GM23248 (cell line): Measurements from ENCODE around the gene GDF11. TPM values are rescaled to one million over a fixed set of nuclear protein-coding genes. Genes with fewer than 3 reads are reported as not detected.

Source experiments
- DNase-seq: peaks from one replicate; pipeline ENCODE4 v3.0.0-alpha.2; 2015
- H2AFZ ChIP-seq: fragments of 200-600 bp; sonication (generic); 2 replicates; pipeline ENCODE4 v1.6.1; 2016; ENCODE audit warnings: antibody characterized with exemption
- H3F3A ChIP-seq: fragments of 200-600 bp; sonication (generic); 2 replicates; pipeline ENCODE4 v1.6.1; 2016; ENCODE audit warnings: mild to moderate bottlenecking, antibody characterized with exemption, mixed run types; ENCODE audit not compliant: insufficient read depth
- H3K27ac ChIP-seq: fragments of 200-600 bp; sonication (generic); 2 replicates; pipeline ENCODE4 v1.5.1; 2016; ENCODE audit warnings: mild to moderate bottlenecking
- H3K27me3 ChIP-seq: fragments of 200-600 bp; sonication (generic); replicated peaks from 2 replicates; pipeline ENCODE4 v1.6.1; 2016; ENCODE audit warnings: mild to moderate bottlenecking; ENCODE audit not compliant: insufficient read depth
- H3K36me3 ChIP-seq: fragments of 200-600 bp; sonication (generic); 2 replicates; pipeline ENCODE4 v1.6.1; 2016; ENCODE audit warnings: low read depth, mild to moderate bottlenecking
- H3K4me1 ChIP-seq: fragments of 200-600 bp; sonication (generic); 2 replicates; pipeline ENCODE4 v1.6.1; 2016; ENCODE audit warnings: mild to moderate bottlenecking; ENCODE audit not compliant: insufficient read depth
- H3K4me2 ChIP-seq: fragments of 200-600 bp; sonication (generic); one replicate; pipeline ENCODE4 v1.6.1; 2016; ENCODE audit warnings: mild to moderate bottlenecking; ENCODE audit not compliant: unreplicated experiment
- H3K4me3 ChIP-seq: fragments of 200-600 bp; sonication (generic); 2 replicates; pipeline ENCODE4 v1.5.1; 2016; ENCODE audit warnings: mild to moderate bottlenecking
- H3K79me2 ChIP-seq: fragments of 200-600 bp; sonication (generic); 2 replicates; pipeline ENCODE4 v1.6.1; 2016; ENCODE audit warnings: mild to moderate bottlenecking; ENCODE audit not compliant: insufficient read depth
- H3K9ac ChIP-seq: fragments of 200-600 bp; sonication (generic); 2 replicates; pipeline ENCODE4 v1.6.1; 2016; ENCODE audit warnings: mild to moderate bottlenecking
- H3K9me2 ChIP-seq: fragments of 200-600 bp; sonication (generic); 2 replicates; pipeline ENCODE4 v1.6.1; 2016; ENCODE audit warnings: mixed run types, mild to moderate bottlenecking, moderate library complexity; ENCODE audit not compliant: insufficient read depth
- H3K9me3 ChIP-seq: fragments of 200-600 bp; sonication (generic); one replicate; pipeline ENCODE4 v1.6.1; 2017; ENCODE audit warnings: low read depth
- H4K20me1 ChIP-seq: fragments of 200-600 bp; sonication (generic); 2 replicates; pipeline ENCODE4 v1.6.0; 2016; ENCODE audit not compliant: insufficient read depth
- EZH2 ChIP-seq: fragments of 200-600 bp; sonication (generic); IDR thresholded peaks from 2 replicates; pipeline ENCODE4 v1.6.1; 2018; ENCODE audit warnings: antibody characterized with exemption, mild to moderate bottlenecking; ENCODE audit not compliant: insufficient read depth, poor library complexity, severe bottlenecking
- EZH2phosphoT487 ChIP-seq: fragments of 200-600 bp; sonication (generic); IDR thresholded peaks from 2 replicates; pipeline ENCODE4 v1.6.1; 2018; ENCODE audit warnings: antibody characterized with exemption, moderate library complexity, mild to moderate bottlenecking, low read depth; ENCODE audit not compliant: insufficient read depth
- WGBS, 2 experiments: methylation state at CpG; one replicate each; pipeline ENCODE4 v1.1.6; 2015 to 2017; ENCODE audit warnings: low lambda C conversion rate in 2 of 2, low coverage in 1 of 2; ENCODE audit errors: missing lambda C conversion rate in 2 of 2; 5-methylcytosine and 5-hydroxymethylcytosine counted together
- in situ Hi-C: fragments of 300-500 bp; cut with MboI; formaldehyde crosslinking; loops from 2 replicates; pipeline ENCODE4 v1.15.0; 2020
- polyA plus RNA-seq: library from polyadenylated mRNA; unstranded; fragments of >200 nt; fragmentation: Nextera tagmentation; extraction: Ambion mirVana; gene quantifications from 2 replicates; pipeline ENCODE4 v1.2.1, GENCODE V29; 2016
- total RNA-seq: library from RNA; depleted of rRNA; stranded (reverse); fragments of >200 nt; shearing (Covaris generic); gene quantifications from 2 replicates; pipeline ENCODE4 v1.2.3, GENCODE V29; 2014

GDF11 gene
- total and polyA plus RNA-seq, 2 experiments from 2014 or later, result 0.56 to 2.1 TPM

- no peak overlapping the region for H3K4me3 ChIP-seq
- no peak overlapping the region for H3K9ac ChIP-seq
- H3K36me3 ChIP-seq, result no peaks in the 10 kb centered on the region
- no peak for DNase-seq
- peaks cover 24% of the 10 kb centered on the region for H3K4me1 ChIP-seq
- no peaks in the 10 kb centered on the region for H4K20me1 ChIP-seq
- no peaks in the 10 kb centered on the region for H3K27me3 ChIP-seq
- H2AFZ ChIP-seq, result no peak overlapping the region
- no peak overlapping the region for H3K27ac ChIP-seq
- H3K79me2 ChIP-seq, result no peaks in the 10 kb centered on the region
- in situ Hi-C loops, result no loop called here
- H3K9me3 ChIP-seq, result no peaks in the 10 kb centered on the region
- H3F3A ChIP-seq, result peaks cover 20% of the 10 kb centered on the region
- H3K9me2 ChIP-seq, result no peaks in the 10 kb centered on the region
- peak overlapping the region; percentile 79 for H3K4me2 ChIP-seq
- WGBS, 2 experiments, result 19 to 23% methylated on average over 3 of the region's 3 CpGs
- TF ChIP-seq EZH2phosphoT487, result no peak
- TF ChIP-seq EZH2, result no peak
Observed at GRCh38 chr12:55708695-55709233, 34.2 kb upstream of the GDF11 start.

GRCh38 chr12:55711786-55712553 is 31.0 kb upstream of the GDF11 start:
- Histone ChIP-seq H4K20me1 (no peaks in the 10 kb centered on the region), H3K4me1 (peaks cover 34% of the 10 kb centered on the region), H3K4me3 (no peak overlapping the region), H3K9ac (0 out of 2 replicates have a peak overlapping the region, but pooled peaks have one; percentile 0), H3K79me2 (0 out of 2 replicates have a peak, but pooled peaks cover 4% of the 10 kb centered on the region), H3K9me3 (no peaks in the 10 kb centered on the region), H3F3A (peaks cover 35% of the 10 kb centered on the region), H3K4me2 (no peak overlapping the region), H2AFZ (peak overlapping the region; percentile 6), H3K36me3 (no peaks in the 10 kb centered on the region), H3K27me3 (no peaks in the 10 kb centered on the region), H3K9me2 (no peaks in the 10 kb centered on the region), H3K27ac (peak overlapping the region; percentile 55)
- no peak for DNase-seq
- 56 to 62% methylated on average over 4 of the region's 4 CpGs for WGBS, 2 experiments
- no peak for TF ChIP-seq EZH2
- TF ChIP-seq EZH2phosphoT487, result no peak
- in situ Hi-C loops, result no loop called here

GRCh38 chr12:55712700-55713415 is 30.1 kb upstream of the GDF11 start:
- peak; percentile 48 for DNase-seq
- Histone ChIP-seq H3K4me3 (no peak overlapping the region), H3K9me3 (no peaks in the 10 kb centered on the region), H3K9ac (0 out of 2 replicates have a peak overlapping the region, but pooled peaks have one; percentile 0), H3K36me3 (no peaks in the 10 kb centered on the region), H3F3A (peaks cover 43% of the 10 kb centered on the region), H3K27me3 (no peaks in the 10 kb centered on the region), H3K4me2 (peak overlapping the region; percentile 29), H3K9me2 (no peaks in the 10 kb centered on the region), H3K27ac (peak overlapping the region; percentile 55), H3K4me1 (peaks cover 43% of the 10 kb centered on the region), H4K20me1 (no peaks in the 10 kb centered on the region), H3K79me2 (0 out of 2 replicates have a peak, but pooled peaks cover 4% of the 10 kb centered on the region), H2AFZ (peak overlapping the region; percentile 6)
- in situ Hi-C loops, result no loop called here
- TF ChIP-seq EZH2 (no peak), EZH2phosphoT487 (no peak)
- WGBS, 2 experiments, result 0 to 8% methylated on average over 1 of the region's 1 CpG

GRCh38 chr12:55713721-55714120 is 29.2 kb upstream of the GDF11 start:
- H3K4me1 ChIP-seq, result peaks cover 49% of the 10 kb centered on the region
- no peaks in the 10 kb centered on the region for H3K9me2 ChIP-seq
- peak; percentile 93 for DNase-seq
- peaks cover 52% of the 10 kb centered on the region for H3F3A ChIP-seq
- WGBS, 2 experiments, result 19 to 29% methylated on average over 2 of the region's 2 CpGs
- 0 out of 2 replicates have a peak overlapping the region, but pooled peaks have one; percentile 0 for H3K9ac ChIP-seq
- TF ChIP-seq EZH2 (no peak), EZH2phosphoT487 (no peak)
- in situ Hi-C loops, result no loop called here
- H3K79me2 ChIP-seq, result 0 out of 2 replicates have a peak, but pooled peaks cover 4% of the 10 kb centered on the region
- H3K4me2 ChIP-seq, result peak overlapping the region; percentile 29
- no peaks in the 10 kb centered on the region for H3K27me3 ChIP-seq
- no peaks in the 10 kb centered on the region for H3K9me3 ChIP-seq
- no peak overlapping the region for H3K4me3 ChIP-seq
- H3K27ac ChIP-seq, result peak overlapping the region; percentile 55
- no peak overlapping the region for H2AFZ ChIP-seq
- no peaks in the 10 kb centered on the region for H4K20me1 ChIP-seq
- H3K36me3 ChIP-seq, result no peaks in the 10 kb centered on the region
